Activated T-cell treated with anti-CD3 and anti-CD28 coated beads, Interleukin-2, amount 50 U/mL, for 1 hour (primary cell): ENCODE measurements around the gene IL9R.
"Not testable (repeated sequence)": the region's sequence is repeated elsewhere in the genome, so short reads cannot be mapped to it uniquely, and the experiment has no call there.

Experiments used
- DNase-seq: peaks from one replicate; pipeline ENCODE4 v3.0.0-alpha.2; 2020

IL9R gene

GRCh38 chrX:155997436-155997835 is at the start of gene IL9R:
IL9R (plus strand) TSS chrX:155997696; CDS start chrX:155997760, 64 bp downstream.
- DNase-seq = peak; percentile 38

GRCh38 chrX:155949098-155949497 is 48.4 kb upstream of the IL9R start:
- DNase-seq = no peak

- DNase-seq = no peak
Measured at GRCh38 chrX:155951237-155951789, 46.2 kb upstream of the IL9R start.

- DNase-seq = no peak
Measured at GRCh38 chrX:155953055-155953454, 44.4 kb upstream of the IL9R start.

- no peak for DNase-seq
Measured at GRCh38 chrX:155954793-155955192, 42.7 kb upstream of the IL9R start.

- DNase-seq = no peak
Measured at GRCh38 chrX:155956099-155956498, 41.4 kb upstream of the IL9R start.

GRCh38 chrX:155956649-155957048 is 40.8 kb upstream of the IL9R start:
- no peak for DNase-seq

- DNase-seq = no peak
Measured at GRCh38 chrX:155957843-155958242, 39.7 kb upstream of the IL9R start.

GRCh38 chrX:155959018-155959587 is 38.4 kb upstream of the IL9R start:
- no peak for DNase-seq

GRCh38 chrX:155962906-155963305 is 34.6 kb upstream of the IL9R start:
- no peak for DNase-seq

GRCh38 chrX:155966876-155967275 is 30.6 kb upstream of the IL9R start:
- DNase-seq = no peak

- DNase-seq = no peak
Measured at GRCh38 chrX:155967653-155968325, 29.7 kb upstream of the IL9R start.

GRCh38 chrX:155968326-155968661 is 29.2 kb upstream of the IL9R start:
- DNase-seq = no peak

- DNase-seq = no peak
Measured at GRCh38 chrX:155968791-155969190, 28.7 kb upstream of the IL9R start.

GRCh38 chrX:155971658-155972057 is 25.8 kb upstream of the IL9R start:
- DNase-seq = not testable (repeated sequence)

- DNase-seq = not testable (repeated sequence)
Measured at GRCh38 chrX:155972241-155972640, 25.3 kb upstream of the IL9R start.

- DNase-seq = no peak
Measured at GRCh38 chrX:155983326-155983725, 14.2 kb upstream of the IL9R start.

GRCh38 chrX:155985208-155985607 is 12.3 kb upstream of the IL9R start:
- DNase-seq = no peak

GRCh38 chrX:155986995-155987394 is 10.5 kb upstream of the IL9R start:
- not testable (repeated sequence) for DNase-seq

GRCh38 chrX:155988859-155989258 is 8.6 kb upstream of the IL9R start:
- no peak for DNase-seq

GRCh38 chrX:155993421-155993820 is 4.1 kb upstream of the IL9R start:
- DNase-seq = no peak

GRCh38 chrX:155995321-155995875 is 2.1 kb upstream of the IL9R start:
- DNase-seq = no peak

GRCh38 chrX:155998116-155998515 is 620 bp downstream of the IL9R start:
- no peak for DNase-seq

GRCh38 chrX:155998761-155999510 is 1.4 kb downstream of the IL9R start:
- no peak for DNase-seq
